Measurements from ENCODE around the gene PAF1. TPM values are rescaled to one million over a fixed set of nuclear protein-coding genes. Genes with fewer than 3 reads are reported as not detected.

PAF1 gene
- total and polyA plus RNA-seq, 2 of the 13 experiments (the other 11 are each of a cell fraction or from before 2014, with no cell fraction given) = 30.2 to 31.1 TPM

GRCh38 chr19:39355253-39355652 is 35.7 kb downstream of the PAF1 start:
- no peak overlapping the region for H3K9ac ChIP-seq (ENCODE audit: insufficient read depth, low read depth, low read length)
- no peak for ATAC-seq
- 97% methylated on average over 4 of the region's 5 CpGs for whole genome bisulfite sequencing (ENCODE audit: low lambda C conversion rate)
- POLR2A ChIA-PET = interaction anchor here (1.4 kb wide), 1 partner anchor 36 kb away, joined by 4 read pairs; the partner anchor contains the start of genes MED29 and PAF1
- in situ Hi-C loops (cut with HindIII; ENCODE audit: extremely low pct_ligation_motif_present, low pct_unique_long_range_greater_than_20kb) (no loop called here), intact Hi-C loops (cut with micrococcal nuclease; ENCODE audit: unreplicated experiment) (no loop called here)
- H4K20me1 ChIP-seq (ENCODE audit: insufficient read depth, low read length) = no peaks in the 10 kb centered on the region
- H3K27me3 ChIP-seq (ENCODE audit: control insufficient read depth in 1 of 2, insufficient read depth in 2 of 2, low read length in 2 of 2) = no peaks in the 10 kb centered on the region
- no peak overlapping the region for H3K27ac ChIP-seq (ENCODE audit: extremely low read length, insufficient read depth, low read length)
- no peak for FAIRE-seq
- H3K9me3 ChIP-seq (ENCODE audit: low read length) = no peaks in the 10 kb centered on the region
- H3K4me2 ChIP-seq (ENCODE audit: low read depth, low read length) = no peak overlapping the region
- no TSS peak for BruUV-seq (replicated peaks)
- no peaks in the 10 kb centered on the region for H3K4me1 ChIP-seq (ENCODE audit: insufficient read depth, low read length)
- CTCF ChIA-PET (ENCODE audit: low intra/inter-chr PET ratio, low total read pairs) = no interaction called here
- H3K79me2 ChIP-seq (ENCODE audit: insufficient read depth, low read length) = no peaks in the 10 kb centered on the region
- no peak overlapping the region for H3K4me3 ChIP-seq (replicated peaks in 1 of 3; ENCODE audit: insufficient read depth in 1 of 3, low read depth in 2 of 3, low read length in 3 of 3)
- H3K36me3 ChIP-seq (replicated peaks in 1 of 2; ENCODE audit: control insufficient read depth in 1 of 2, insufficient read depth in 2 of 2, low read length in 2 of 2) = peaks cover 24 to 73% of the 10 kb centered on the region in 2 experiments
- no peak overlapping the region for H2AFZ ChIP-seq (ENCODE audit: low read length)
- DNase-seq (ENCODE audit: low spot score) = no peak
- TF ChIP-seq ZMAT5 (CRISPR knock-in tag; IDR thresholded peaks at IDR 0.05; ENCODE audit: borderline replicate concordance, low read depth) (no peak), CENPT (CRISPR knock-in tag; IDR thresholded peaks at IDR 0.05; ENCODE audit: low read depth) (no peak), AFF4 (CRISPR knock-in tag; IDR thresholded peaks at IDR 0.05) (no peak), SMARCE1 (IDR thresholded peaks at IDR 0.05; ENCODE audit: borderline replicate concordance) (no peak), ZNF773 (CRISPR knock-in tag; IDR thresholded peaks at IDR 0.05; ENCODE audit: borderline replicate concordance) (no peak), NR2F6 (IDR thresholded peaks at IDR 0.05) (no peak), NR2F6 (CRISPR knock-in tag; IDR thresholded peaks at IDR 0.05) (no peak), ZBTB40 (IDR thresholded peaks at IDR 0.05) (no peak), ZBTB40 (CRISPR knock-in tag; IDR thresholded peaks at IDR 0.05) (no peak), ZNF781 (CRISPR knock-in tag; IDR thresholded peaks at IDR 0.05; ENCODE audit: borderline replicate concordance, not compliant biosample characterization) (no peak), ZNF331 (CRISPR knock-in tag; IDR thresholded peaks at IDR 0.05) (no peak), NFKBIZ (CRISPR knock-in tag; IDR thresholded peaks at IDR 0.05) (no peak), SAP130 (CRISPR knock-in tag; IDR thresholded peaks at IDR 0.05; ENCODE audit: low read depth) (no peak), SNAI1 (CRISPR knock-in tag; IDR thresholded peaks at IDR 0.05; ENCODE audit: borderline replicate concordance) (no peak)

Data from HepG2 (cell line).